A549 (cell line): ENCODE data around the gene PDF.

Experiments used
- CHD4 ChIP-seq: fragments of 200-600 bp; sonication (generic); IDR thresholded peaks from 2 replicates; pipeline ENCODE4 v1.6.1; 2016; ENCODE audit warnings: antibody characterized with exemption, mild to moderate bottlenecking, borderline replicate concordance
- CTCF ChIP-seq: fragments of >200 bp; sonication (Bioruptor Twin); formaldehyde crosslinking; IDR thresholded peaks from 3 replicates; pipeline ENCODE4 v1.5.1; 2016
- ESRRA ChIP-seq: fragments of 150-350 bp; IDR thresholded peaks from 2 replicates; pipeline ENCODE4 v1.6.1; 2014; ENCODE audit warnings: mild to moderate bottlenecking, low read length, borderline replicate concordance
- JUNB ChIP-seq: fragments of >200 bp; sonication (Bioruptor Twin); formaldehyde crosslinking; IDR thresholded peaks from 2 replicates; pipeline ENCODE4 v1.6.1; 2016
- KDM1A ChIP-seq: fragments of 200-600 bp; sonication (generic); IDR thresholded peaks from 2 replicates; pipeline ENCODE4 v1.6.1; 2016; ENCODE audit warnings: low read depth, mild to moderate bottlenecking
- MAFK ChIP-seq: fragments of 450-650 bp; IDR thresholded peaks from 2 replicates; pipeline ENCODE4 v1.6.1; 2014; ENCODE audit not compliant: partially characterized antibody
- MAZ ChIP-seq: fragments of 150-350 bp; IDR thresholded peaks from 2 replicates; pipeline ENCODE4 v1.6.1; 2014; ENCODE audit warnings: antibody characterized with exemption, low read depth, low read length, borderline replicate concordance
- PBX3 ChIP-seq: IDR thresholded peaks from 2 replicates; pipeline ENCODE4 v1.6.1; 2012
- PHF8 ChIP-seq: fragments of 200-600 bp; sonication (generic); IDR thresholded peaks from 2 replicates; pipeline ENCODE4 v1.6.1; 2016; ENCODE audit warnings: low read depth, mild to moderate bottlenecking, antibody characterized with exemption, moderate library complexity, borderline replicate concordance
- POLR2A ChIP-seq: IDR thresholded peaks from 2 replicates; pipeline ENCODE4 v1.6.1; 2012; ENCODE audit warnings: mild to moderate bottlenecking, low read length
- POLR2AphosphoS2 ChIP-seq: conservative IDR thresholded peaks from 2 replicates; pipeline ENCODE4 v1.6.1; 2012; ENCODE audit warnings: low read length, improper control_type of control experiment, inconsistent platforms

GRCh38 chr16:69366431-69366830 is 36.0 kb upstream of the PDF start:
- TF ChIP-seq CTCF (no peak), POLR2A (no peak), PHF8 (no peak), CHD4 (no peak), POLR2AphosphoS2 (no peak), KDM1A (no peak), MAFK (no peak), JUNB (no peak), PBX3 (no peak), ESRRA (no peak), MAZ (no peak)
